ENCODE measurements around the gene CHIT1. TPM values are rescaled to one million over a fixed set of nuclear protein-coding genes. Genes with fewer than 3 reads are reported as not detected.

The CHIT1 gene
- total and polyA plus RNA-seq, 2 of the 8 experiments (the other 6 are each of a cell fraction or from before 2014, with no cell fraction given) = not detected

DNA sequence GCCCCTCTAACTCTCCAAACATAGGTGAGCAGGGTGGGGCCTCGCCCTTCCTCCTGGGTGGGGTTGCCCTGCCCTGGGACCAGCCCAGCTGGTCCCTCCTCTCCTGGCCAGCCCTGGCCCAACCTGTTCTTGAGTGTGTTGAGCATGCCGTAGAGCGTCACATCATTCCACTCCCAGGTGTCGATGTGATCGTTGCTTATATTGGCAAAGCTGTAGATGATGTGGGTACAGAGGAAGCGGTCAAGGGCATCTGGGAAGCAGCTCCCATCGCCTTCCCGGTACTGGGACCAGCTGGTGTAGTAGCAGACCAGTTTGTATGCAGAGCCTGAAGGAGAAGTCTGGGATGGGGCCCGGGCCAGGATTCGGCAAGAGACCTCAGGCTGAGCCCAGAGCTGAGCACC lies 44.4 kb downstream of the CHIT1 start:
- DNase-seq (ENCODE audit: low read depth in 1 of 2, low spot score in 2 of 2) = no peak
- CTCF ChIA-PET (ENCODE audit: partially characterized antibody) = interaction anchor here (0.6 to 6.1 kb wide), 13 partner anchors 10 to 145 kb away, joined by 3 to 64 read pairs (median 4); partner anchors contain the start of genes ADORA1 and MYBPH
- Histone ChIP-seq H3K14ac (ENCODE audit: insufficient read length) (no peak overlapping the region), H3K36me3 (ENCODE audit: control insufficient read depth in 2 of 4, insufficient read depth in 4 of 4, low read length in 3 of 4) (no peaks in the 10 kb centered on the region), H3K9me3 (ENCODE audit: insufficient read depth in 2 of 2, low read depth in 1 of 2, low read length in 1 of 2) (no peaks in the 10 kb centered on the region), H3K18ac (ENCODE audit: extremely low read depth, low read length) (no peak overlapping the region), H2AFZ (ENCODE audit: low read length) (no peak overlapping the region), H2BK12ac (ENCODE audit: low read depth, low read length) (no peak overlapping the region), H3K79me2 (ENCODE audit: control insufficient read depth in 1 of 2, insufficient read depth in 2 of 2, low read length in 2 of 2) (no peaks in the 10 kb centered on the region), H3K4ac (replicated peaks; ENCODE audit: insufficient read length, low read depth, low read length) (no peak overlapping the region), H4K91ac (replicated peaks; ENCODE audit: insufficient read length, low read length) (no peak overlapping the region), H4K8ac (ENCODE audit: extremely low read depth, insufficient read depth, low read length) (no peak overlapping the region), H3K23ac (ENCODE audit: insufficient read length) (no peak overlapping the region), H2BK120ac (replicated peaks; ENCODE audit: low read depth, low read length) (no peak overlapping the region), H3K4me2 (ENCODE audit: insufficient read depth in 1 of 2, low read depth in 2 of 2, low read length in 2 of 2) (no peak overlapping the region), H4K5ac (ENCODE audit: insufficient read length, low read depth, low read length) (no peak overlapping the region), H3K27me3 (replicated peaks in 1 of 4; ENCODE audit: control insufficient read depth in 3 of 4, extremely low read depth in 1 of 4, insufficient read depth in 3 of 4, low read length in 3 of 4) (no peaks in the 10 kb centered on the region), H3K23me2 (ENCODE audit: low read depth, low read length) (no peaks in the 10 kb centered on the region), H3K4me3 (ENCODE audit: extremely low read depth in 1 of 4, insufficient read depth in 2 of 4, low read depth in 3 of 4, low read length in 4 of 4) (no peak overlapping the region), H2BK20ac (ENCODE audit: low read length) (peak overlapping the region; percentile 78; the same call in 1 of the 2 replicates), H2BK15ac (ENCODE audit: low read length) (peak overlapping the region; percentile 85), H3K4me1 (replicated peaks in 1 of 4; ENCODE audit: control insufficient read depth in 3 of 4, insufficient read depth in 4 of 4, low read length in 3 of 4) (peaks cover 6 to 17% (median 11%) of the 10 kb centered on the region in 4 experiments), H3K27ac (ENCODE audit: low read depth, low read length) (no peak overlapping the region), H2BK5ac (ENCODE audit: low read depth, low read length) (no peak overlapping the region), H2AK5ac (ENCODE audit: low read depth, low read length) (no peak overlapping the region), H3K9ac (replicated peaks in 1 of 4; ENCODE audit: extremely low read depth in 1 of 4, low read depth in 3 of 4, low read length in 3 of 4) (no peak overlapping the region), H3K79me1 (ENCODE audit: low read depth, low read length) (no peaks in the 10 kb centered on the region), H4K20me1 (replicated peaks in 1 of 2; ENCODE audit: control insufficient read depth in 1 of 2, insufficient read depth in 2 of 2, low read length in 2 of 2) (no peaks in the 10 kb centered on the region), H3K56ac (replicated peaks; ENCODE audit: insufficient read length, low read depth, low read length) (no peak overlapping the region)
- WGBS, 2 experiments (ENCODE audit: extremely low coverage in 1 of 2, insufficient coverage in 1 of 2, insufficient read length in 1 of 2, insufficient replicate concordance in 2 of 2, low coverage in 1 of 2, low lambda C conversion rate in 2 of 2, missing lambda C conversion rate in 1 of 2) = 95% methylated on average over 10 of the region's 10 CpGs; no CpG with 5 or more reads in 1 of the 2 experiments
- POLR2A ChIA-PET (ENCODE audit: partially characterized antibody) = interaction anchor here (0.7 to 0.8 kb wide), 2 partner anchors 121 to 359 kb away, joined by 3 read pairs; no protein-coding TSS in a partner anchor
- FAIRE-seq = no peak
- TF ChIP-seq, protein P1, sequence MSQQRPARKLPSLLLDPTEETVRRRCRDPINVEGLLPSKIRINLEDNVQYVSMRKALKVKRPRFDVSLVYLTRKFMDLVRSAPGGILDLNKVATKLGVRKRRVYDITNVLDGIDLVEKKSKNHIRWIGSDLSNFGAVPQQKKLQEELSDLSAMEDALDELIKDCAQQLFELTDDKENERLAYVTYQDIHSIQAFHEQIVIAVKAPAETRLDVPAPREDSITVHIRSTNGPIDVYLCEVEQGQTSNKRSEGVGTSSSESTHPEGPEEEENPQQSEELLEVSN (IDR thresholded peaks at IDR 0.05) = no peak
- TF ChIP-seq SP1 (IDR thresholded peaks at IDR 0.05; ENCODE audit: low read depth, low read length) = no peak
- no peak for TF ChIP-seq TBP (IDR thresholded peaks at IDR 0.05; ENCODE audit: low read depth, low read length)
- no peak for TF ChIP-seq TAF1 (IDR thresholded peaks at IDR 0.05; ENCODE audit: low read depth, low read length)
- TF ChIP-seq ZNF274 (IDR thresholded peaks at IDR 0.05; ENCODE audit: borderline replicate concordance, extremely low read depth, low read length) = no peak
- TF ChIP-seq KDM1A (IDR thresholded peaks at IDR 0.05; ENCODE audit: borderline replicate concordance, low read length) = no peak
- no peak for TF ChIP-seq CHD1 (IDR thresholded peaks at IDR 0.05; ENCODE audit: low read depth, low read length)
- TF ChIP-seq, protein P2, sequence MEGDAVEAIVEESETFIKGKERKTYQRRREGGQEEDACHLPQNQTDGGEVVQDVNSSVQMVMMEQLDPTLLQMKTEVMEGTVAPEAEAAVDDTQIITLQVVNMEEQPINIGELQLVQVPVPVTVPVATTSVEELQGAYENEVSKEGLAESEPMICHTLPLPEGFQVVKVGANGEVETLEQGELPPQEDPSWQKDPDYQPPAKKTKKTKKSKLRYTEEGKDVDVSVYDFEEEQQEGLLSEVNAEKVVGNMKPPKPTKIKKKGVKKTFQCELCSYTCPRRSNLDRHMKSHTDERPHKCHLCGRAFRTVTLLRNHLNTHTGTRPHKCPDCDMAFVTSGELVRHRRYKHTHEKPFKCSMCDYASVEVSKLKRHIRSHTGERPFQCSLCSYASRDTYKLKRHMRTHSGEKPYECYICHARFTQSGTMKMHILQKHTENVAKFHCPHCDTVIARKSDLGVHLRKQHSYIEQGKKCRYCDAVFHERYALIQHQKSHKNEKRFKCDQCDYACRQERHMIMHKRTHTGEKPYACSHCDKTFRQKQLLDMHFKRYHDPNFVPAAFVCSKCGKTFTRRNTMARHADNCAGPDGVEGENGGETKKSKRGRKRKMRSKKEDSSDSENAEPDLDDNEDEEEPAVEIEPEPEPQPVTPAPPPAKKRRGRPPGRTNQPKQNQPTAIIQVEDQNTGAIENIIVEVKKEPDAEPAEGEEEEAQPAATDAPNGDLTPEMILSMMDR (IDR thresholded peaks at IDR 0.05; ENCODE audit: control extremely low read depth in 1 of 3, insufficient read depth in 1 of 3, low read depth in 1 of 3, low read length in 3 of 3) = no peak
- TF ChIP-seq BCL11A (IDR thresholded peaks at IDR 0.05; ENCODE audit: low read depth in 2 of 2, low read length in 2 of 2) = no peak
- TF ChIP-seq SIN3A (conservative IDR thresholded peaks at IDR 0.05 in 1 of 2, IDR thresholded peaks at IDR 0.05 in 1 of 2; ENCODE audit: low read depth in 1 of 2, low read length in 2 of 2) = no peak
- no peak for TF ChIP-seq POU5F1 (IDR thresholded peaks at IDR 0.05; ENCODE audit: low read depth, low read length)

Data from H1 (cell line).